ENCODE data around the gene QRFP.
"Not testable (repeated sequence)": the region's sequence is repeated elsewhere in the genome, so short reads cannot be mapped to it uniquely, and the experiment has no call there.

The QRFP gene

DNA sequence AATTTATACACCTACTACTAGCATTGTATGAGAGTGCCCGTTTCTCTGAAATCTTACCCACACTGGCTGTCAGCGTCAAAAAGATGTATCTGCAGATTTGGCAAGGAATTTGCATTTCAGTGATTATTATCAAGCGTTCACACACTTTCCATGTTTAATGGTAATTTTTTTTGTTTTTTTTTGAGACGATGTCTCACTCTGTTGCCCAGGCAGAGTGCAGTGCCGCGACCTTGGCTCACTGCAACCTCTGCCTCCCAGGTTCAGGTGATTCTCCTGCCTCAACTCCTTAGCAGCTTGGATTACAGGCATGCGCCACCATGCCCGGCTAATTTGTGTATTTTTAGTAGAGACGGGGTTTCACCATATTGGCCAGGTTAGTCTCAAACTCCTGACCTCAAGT is 47.3 kb downstream of the QRFP start:
- no peak for DNase-seq (ENCODE audit: low spot score)

DNA sequence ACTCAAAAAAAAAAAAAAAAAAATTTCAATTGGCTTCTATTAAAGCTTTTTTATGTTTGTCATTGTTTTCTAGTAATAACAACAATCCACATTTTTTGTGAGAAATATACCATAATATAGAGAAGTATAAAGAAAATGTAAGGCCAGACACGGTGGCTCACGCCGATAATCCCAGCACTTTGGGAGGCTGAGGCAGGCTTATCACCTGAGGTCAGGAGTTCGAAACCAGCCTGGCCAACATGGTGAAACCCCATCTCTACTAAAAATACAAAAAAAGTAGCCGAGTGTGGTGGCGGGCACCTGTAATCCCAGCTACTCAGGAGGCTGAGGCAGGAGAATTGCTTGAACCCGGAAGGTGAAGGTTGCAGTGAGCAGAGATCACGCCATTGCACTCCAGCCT is 48.1 kb downstream of the QRFP start:
- DNase-seq (ENCODE audit: low spot score), result not testable (repeated sequence)

DNA sequence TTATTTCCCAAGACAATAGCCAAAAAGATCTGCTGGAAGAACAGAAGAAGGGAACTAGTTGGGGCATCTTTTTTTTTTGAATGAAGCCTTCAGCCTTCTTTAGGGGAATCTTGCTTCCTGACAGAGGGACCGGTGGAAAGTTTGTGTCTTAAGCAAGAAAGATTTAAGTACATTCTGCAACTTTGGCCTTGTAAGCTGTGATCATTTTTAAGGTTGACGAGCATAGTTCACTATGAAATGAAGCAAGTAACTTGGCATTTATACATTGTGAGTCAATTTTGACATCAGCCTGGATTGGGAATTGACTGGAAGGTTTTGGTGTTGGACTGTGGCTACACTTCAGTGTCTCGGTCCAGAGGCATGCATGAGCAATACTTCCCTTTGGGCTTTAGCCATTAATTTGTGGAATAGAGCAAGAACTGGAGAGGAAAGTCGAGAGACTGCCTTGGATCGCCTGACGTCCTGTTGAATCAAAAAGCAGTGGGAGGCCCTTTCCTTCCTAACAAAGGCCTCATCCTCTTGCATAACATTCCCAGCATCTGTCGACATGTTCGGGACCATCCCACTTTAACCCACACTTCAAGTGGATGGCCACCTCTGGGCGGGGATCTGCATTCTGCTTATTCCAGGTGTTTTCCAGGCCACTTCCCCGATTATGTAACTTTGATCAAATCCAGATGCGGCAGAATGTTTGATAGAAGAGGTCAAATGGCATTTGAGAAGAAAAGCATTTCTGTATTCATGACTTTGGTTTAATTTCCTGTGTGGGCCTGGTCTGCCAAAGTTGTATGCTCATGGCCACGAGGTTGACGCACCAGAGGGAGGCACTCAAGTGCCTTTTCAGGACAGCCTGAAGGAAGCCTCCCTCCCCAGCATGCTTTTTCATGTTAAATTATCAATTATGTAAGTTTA is 49.0 kb downstream of the QRFP start:
- DNase-seq (ENCODE audit: low spot score), result no peak

DNA sequence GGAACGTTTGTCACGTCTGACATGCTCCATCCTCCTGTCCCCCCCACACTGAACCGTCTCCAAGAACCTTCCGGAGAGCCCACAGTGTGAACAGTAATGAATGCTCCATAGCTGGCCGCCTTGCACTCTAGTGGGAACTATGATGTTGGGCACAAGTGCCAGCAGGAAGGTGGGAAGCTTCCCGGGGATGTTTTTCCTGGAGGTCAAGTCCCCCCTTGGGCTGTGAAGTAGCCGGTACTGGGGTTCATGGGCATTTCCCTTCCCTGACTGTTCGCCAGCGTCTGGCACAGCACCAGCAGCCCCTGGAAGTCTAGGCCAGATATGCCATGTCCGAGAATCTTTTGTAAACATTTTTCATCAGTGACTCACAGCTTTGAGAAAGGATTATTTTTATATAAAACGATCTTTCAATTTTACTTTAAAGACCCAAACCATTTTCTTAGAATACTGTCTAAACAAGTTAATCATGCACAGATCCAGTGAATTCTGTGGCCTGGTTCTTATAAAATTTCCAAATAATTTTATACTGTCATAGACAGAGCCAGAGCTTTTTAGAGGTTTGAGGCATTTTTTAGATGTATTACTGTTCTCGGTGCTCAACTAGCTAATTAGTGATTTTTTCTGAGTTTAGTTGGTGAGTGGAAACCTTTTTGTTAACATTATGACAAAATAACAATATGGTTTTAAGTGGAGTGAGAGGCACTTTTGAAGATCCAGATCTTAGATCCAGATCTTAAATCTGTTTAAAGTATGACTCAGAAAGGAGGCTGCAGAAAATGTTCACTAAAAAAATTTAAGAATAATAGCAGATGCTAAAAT is 49.9 kb downstream of the QRFP start:
- DNase-seq (ENCODE audit: low spot score), result no peak

DNA sequence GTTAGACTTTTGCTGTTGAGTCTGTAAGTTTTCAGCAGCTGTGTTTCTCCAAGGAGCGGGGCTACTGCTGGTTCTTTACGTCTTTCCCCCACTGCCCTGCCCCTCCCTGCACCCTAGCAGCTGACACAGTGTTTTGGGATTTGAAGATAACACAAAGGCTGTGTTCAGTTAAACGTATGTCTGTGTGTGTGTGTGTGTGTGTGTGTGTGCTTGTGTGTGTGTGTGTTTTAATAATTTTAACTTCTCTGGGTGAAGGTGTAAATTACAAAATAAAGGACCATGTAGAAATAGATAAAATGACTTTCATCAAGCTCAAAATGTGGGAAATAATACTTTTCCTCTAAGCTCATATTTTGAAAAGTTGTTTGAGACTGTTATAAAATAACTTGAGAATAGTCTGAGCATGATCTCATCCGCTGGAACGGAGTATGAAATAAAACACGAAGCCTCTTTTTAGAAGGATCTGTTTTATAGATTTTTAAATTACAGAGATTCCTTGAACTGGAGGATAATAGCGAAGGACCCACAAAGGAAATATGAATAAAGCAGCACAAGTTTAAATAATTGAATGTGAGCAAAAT is 50.6 kb downstream of the QRFP start:
- DNase-seq (ENCODE audit: low spot score), result no peak

DNA sequence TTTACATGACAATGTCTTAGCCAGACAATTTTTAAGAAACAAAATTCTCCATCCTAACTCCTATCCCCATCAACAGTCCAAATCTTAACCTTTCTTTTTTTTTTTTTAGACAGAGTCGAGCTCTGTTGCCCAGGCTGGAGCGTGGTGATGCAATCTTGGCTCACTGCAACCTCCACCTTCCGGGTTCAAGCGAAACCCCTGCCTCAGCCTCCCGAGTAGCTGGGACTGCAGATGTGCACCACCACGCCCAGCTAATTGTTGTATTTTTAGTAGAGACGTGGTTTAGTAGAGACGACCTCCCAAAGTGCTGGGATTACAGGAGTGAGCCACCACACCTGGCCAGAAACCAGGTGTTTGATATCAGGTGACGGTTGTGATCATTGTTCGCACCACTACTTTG is 51.4 kb downstream of the QRFP start:
- DNase-seq (ENCODE audit: low spot score), result no peak

DNA sequence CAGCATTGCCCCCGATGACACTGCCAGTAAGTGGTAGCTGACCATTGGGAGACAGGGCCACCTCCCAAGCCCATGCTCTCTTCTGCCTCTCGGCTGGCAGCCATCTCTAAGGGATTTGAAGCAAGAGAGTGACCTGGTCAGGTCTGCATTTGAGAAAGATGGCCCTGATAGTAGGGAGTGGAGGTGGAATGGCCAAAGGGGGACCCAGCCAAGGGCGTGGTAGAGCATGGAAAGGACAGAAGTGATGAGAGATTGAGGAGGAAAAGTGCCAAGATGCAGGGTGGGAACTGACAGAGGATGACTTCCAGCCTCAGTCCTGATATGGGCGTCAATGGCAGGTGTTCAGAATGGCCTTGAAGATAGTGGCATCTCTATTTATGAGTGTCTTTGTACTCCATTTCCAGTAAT is 52.6 kb downstream of the QRFP start:
- no peak for DNase-seq (ENCODE audit: low spot score)

DNA sequence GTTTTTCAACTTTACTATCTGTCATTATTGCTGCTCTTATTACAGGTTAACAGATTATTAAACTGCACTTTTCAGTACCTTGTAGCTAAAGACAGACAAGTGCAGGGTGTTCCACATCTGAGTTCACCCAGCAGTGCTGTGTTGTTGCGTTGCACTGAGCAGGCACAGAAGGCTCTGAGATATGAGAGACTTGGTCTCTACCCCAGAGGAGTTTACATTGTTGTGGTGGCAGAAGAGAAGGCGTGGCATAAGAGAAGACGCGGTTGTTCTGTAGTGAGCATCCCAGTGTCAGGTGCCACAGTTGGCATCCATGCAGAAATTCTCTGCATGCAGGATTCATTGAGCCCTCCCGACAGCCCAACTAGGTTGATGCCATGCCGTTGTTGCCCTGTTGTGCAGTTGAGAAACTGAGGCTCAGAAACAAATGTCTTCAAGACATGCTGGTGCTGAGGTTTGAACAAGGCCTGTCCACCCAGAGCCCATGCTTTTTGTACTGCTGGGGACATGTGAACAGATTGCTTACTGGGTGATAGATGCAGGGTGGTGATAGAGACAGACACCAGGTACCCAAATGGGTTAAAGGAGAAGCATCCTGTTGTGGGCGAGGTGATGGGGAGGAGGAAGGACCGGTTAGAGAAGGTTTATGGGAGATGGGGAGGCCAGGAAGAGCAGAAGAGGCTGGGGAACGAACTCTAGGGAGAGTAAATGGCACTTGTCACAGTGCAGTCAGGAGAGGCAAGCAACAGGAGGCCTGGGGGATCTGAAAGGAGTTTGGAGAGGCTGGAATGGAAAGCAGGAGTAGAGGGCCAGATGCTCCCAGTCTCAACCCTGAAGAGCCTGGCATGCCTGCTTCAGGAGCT is 53.3 kb downstream of the QRFP start:
- DNase-seq (ENCODE audit: low spot score), result no peak

Measured in LoVo (cell line).